Stimulated activated CD8-positive, alpha-beta memory T cell treated with anti-CD3 and anti-CD28 coated beads, Interleukin-12 subunit alpha, Interleukin-12 subunit beta, amount 100 ng/mL, for 1 hour (primary cell): Measurements from ENCODE around the gene C10orf105.

Experiments
- DNase-seq: peaks from one replicate; pipeline ENCODE4 v3.0.0-alpha.2; 2020; ENCODE audit warnings: low read depth

The C10orf105 gene

GRCh38 chr10:71716426-71716825, 3.2 kb downstream of the C10orf105 start:
- DNase-seq, result no peak

DNA sequence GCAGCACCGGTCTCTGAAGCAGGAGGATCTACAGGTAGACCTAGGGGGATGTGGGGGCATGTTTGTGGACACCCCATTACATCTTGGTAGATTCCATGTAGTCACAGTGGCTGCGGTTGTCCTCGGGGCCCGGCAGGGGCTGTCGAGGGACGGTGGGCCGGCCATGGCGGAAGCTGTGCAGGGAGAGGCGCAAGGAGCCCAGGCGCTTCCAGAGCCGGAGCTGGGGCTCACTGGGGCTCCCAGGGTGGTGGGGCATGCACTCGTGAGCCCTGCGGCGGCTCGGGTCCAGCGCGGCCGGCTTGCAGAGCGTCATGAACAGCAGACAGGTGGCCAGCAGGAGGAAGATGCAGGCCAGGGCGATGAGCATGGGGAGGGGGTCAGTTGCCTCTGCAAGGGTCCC, 3.7 kb downstream of the C10orf105 start:
- DNase-seq, result no peak

DNA sequence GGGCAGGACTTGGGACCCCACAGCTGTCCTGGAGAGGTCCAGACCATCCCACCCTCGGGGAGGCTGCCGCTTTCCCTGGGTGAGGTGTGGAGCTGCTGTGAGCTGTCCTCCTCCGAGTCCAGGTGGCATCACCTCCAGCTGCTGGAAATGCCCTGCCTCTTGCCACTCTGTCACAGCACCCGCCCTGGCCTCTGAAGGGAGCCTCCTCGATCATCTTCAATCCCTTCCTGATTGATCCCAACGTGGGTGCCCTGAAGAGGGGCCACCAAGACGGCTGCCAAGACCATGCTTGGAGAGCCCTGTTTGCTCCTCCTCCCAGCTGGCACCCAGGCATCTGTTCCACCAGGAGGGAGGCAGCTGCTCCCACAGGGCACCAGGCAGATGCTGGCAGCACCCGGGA, 4.6 kb downstream of the C10orf105 start:
- no peak for DNase-seq

- DNase-seq, result no peak
These were observed 5.0 kb downstream of the C10orf105 start for GRCh38 chr10:71714592-71714991.

DNA sequence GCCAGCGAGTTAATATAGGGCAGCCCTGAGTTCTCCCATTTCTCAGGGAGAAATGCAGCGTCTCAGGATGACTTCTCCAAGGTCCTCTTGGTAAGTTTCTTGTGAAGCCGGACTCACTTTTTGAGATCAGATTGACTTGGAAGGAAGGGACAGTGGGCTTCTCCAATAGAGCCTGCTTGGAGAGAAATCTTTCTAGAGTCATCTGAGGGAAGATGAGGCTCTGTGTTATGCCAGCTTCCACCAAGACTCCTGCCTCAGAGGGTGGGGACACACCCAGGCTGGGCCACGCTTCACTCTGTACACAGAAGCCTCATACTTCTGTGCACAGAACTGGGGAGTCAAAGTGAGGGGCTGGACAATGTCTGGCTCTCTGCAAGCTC, 5.6 kb downstream of the C10orf105 start:
- no peak for DNase-seq

GRCh38 chr10:71713135-71714030, 6.2 kb downstream of the C10orf105 start:
- DNase-seq, result no peak

DNA sequence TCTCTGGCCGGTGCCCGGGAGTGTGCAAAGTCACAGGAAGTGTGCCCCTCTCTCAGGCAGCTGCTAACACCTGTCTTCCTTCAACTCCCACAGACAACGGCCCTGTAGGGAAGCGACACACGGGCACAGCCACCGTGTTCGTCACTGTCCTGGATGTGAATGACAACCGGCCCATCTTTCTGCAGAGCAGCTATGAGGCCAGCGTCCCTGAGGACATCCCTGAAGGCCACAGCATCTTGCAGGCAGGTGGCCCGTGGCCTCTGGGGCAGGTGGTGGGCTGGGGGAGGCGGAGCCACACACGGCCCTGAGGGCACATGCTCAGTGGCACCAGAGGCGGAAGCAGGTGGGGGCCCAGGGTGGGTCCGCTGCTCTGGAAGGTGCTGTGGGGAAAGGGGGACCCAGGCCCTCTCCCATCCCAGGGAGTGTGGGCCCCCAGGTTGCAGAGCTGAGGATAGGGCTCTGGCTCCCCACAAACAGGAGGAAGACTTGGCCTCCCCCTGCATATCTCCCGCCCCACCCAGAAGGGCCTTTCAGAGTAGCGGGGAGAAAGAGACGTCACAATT, 6.9 kb downstream of the C10orf105 start:
- DNase-seq, result no peak

DNA sequence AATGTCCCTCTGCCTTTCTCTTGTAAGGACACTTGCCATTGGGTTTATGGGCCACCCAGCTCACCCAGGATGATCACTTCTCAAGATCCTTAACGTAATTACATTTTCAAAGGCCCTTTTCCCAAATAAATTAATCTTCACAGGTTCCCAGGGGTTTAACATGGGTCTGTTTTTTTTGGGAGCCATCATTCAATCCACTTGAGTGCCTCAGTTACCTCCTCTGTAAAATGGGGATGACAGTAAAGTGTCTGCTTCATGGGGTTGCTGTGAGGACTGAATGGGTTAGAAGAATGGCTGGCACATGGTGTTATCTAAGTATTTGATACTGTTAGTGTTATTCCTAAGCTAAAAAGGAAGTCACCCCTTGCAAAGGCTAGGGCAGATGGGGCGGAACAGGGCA, 7.4 kb downstream of the C10orf105 start:
- DNase-seq, result no peak

DNA sequence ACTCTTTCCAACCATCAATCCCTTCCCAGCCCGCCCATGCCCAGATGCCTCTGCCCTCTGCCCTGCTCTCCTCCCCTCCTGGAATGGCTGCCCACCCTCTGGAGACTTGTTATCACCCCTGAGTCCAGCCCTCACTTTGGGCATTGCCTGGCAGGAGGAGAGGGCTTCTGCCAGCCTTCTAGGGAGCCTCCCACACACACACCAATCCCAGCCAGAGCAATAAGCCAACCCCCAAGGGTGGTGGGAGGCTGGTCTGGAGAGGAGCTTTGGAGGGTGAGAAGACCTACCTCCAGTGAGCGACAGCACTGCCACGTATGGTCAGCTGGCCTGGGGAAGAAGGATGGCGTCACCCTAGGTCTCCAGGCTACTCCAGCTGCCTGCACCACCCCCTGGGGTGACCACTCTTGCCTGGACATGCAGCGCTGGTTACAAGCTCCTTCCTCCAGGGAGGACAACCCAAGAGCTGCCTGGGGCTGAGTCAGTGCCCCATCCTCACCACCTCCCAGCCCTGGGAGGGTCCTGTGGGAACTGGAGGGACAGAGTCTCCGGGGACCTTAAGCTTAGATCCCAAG, 8.4 kb downstream of the C10orf105 start:
- no peak for DNase-seq

GRCh38 chr10:71710519-71710918, 9.1 kb downstream of the C10orf105 start:
- DNase-seq, result no peak

- DNase-seq, result no peak
These were observed 10.4 kb downstream of the C10orf105 start for GRCh38 chr10:71708897-71709882.

- peak; percentile 33 for DNase-seq
These were observed 11.3 kb downstream of the C10orf105 start for GRCh38 chr10:71708301-71708703.

GRCh38 chr10:71707240-71707789, 12.3 kb downstream of the C10orf105 start:
- DNase-seq, result no peak

DNA sequence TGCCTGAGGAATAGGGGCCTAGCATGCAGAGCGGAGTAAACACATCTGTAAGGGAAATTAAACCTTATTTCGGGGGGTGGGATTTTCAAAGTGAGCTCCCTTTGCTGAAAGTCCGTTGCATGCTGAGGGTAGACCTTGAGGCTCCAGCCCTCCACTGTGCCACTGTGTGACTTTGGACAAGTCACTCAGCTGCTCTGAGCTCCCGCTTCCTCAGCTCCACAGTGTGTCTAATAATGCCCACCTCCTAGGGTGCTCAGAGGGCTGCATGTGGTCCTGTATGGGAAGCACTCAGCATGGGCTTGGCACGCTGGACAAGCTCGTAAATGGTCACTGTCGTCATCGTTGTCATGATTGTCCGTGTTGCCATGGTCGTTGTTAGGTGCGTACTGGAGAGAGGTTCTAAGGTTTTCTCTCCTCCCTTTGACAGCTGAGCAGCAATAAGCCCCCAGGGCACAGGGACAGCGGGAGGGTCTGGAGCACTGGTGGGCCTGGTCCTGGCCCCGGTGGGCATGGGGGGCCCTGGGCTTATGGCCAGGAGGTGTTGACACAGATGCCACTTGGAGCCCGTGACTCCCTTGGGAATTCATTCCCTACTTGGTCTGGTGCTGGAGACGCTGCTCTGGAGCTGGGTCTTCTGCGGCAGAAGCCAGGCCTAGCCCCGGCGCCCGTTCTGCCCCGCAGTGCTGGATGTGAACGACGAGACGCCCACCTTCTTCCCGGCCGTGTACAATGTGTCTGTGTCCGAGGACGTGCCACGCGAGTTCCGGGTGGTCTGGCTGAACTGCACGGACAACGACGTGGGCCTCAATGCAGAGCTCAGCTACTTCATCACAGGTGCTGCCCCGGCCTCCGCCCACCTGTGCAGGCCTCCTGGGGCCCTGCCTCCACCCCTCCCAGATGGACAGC, 13.1 kb downstream of the C10orf105 start:
- DNase-seq, result no peak

- no peak for DNase-seq
These were observed 14.0 kb downstream of the C10orf105 start for GRCh38 chr10:71705582-71705981.

GRCh38 chr10:71704816-71705215, 14.8 kb downstream of the C10orf105 start:
- no peak for DNase-seq

DNA sequence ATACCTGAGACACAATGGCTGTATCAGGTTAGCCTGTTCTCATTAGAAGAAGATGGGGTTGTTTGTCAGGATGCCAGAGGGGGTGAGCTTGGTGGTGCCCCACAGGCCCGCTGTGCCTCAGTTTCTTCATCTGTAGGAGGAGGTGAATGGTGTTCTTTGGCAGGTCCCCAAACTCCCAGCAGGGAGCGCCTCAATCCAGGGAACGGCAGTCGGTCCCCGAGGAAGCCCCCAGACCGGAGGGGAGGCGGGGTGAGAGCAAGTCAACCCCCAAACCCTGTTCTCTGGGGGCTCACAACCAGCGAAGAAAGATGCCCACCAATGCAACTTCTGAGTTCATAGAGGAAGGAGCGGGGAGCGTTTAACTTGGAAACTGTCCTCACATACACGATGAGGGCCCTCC, 16.0 kb downstream of the C10orf105 start:
- DNase-seq, result no peak

DNA sequence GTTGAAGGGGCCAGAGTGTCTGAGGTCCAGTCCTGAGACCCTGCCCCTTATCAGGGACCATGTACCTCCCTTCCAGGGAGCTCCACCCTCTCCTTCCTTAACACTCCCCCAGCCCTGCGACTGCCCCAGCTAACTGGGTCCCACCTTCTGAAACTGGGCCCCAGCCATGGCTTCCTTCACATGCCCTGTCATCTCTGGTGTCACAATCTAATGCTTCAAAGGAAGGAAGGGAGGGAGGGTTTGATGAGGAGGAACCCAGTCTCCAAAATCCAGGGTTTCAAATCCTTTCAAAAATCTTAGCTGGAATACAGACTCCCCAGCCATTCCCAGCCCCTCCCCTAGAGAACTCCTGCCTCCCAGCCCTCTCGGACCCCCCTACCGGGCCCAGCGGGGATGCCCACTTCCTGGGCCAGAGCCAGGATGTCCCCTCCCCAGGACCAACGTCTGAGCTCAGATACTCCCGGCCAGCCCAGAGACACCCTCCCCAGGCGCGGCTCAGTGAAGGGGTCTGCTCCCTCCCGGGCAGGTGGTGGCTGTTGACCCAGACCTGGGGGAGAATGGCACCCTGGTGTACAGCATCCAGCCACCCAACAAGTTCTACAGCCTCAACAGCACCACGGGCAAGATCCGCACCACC, 18.0 kb downstream of the C10orf105 start:
- no peak for DNase-seq

DNA sequence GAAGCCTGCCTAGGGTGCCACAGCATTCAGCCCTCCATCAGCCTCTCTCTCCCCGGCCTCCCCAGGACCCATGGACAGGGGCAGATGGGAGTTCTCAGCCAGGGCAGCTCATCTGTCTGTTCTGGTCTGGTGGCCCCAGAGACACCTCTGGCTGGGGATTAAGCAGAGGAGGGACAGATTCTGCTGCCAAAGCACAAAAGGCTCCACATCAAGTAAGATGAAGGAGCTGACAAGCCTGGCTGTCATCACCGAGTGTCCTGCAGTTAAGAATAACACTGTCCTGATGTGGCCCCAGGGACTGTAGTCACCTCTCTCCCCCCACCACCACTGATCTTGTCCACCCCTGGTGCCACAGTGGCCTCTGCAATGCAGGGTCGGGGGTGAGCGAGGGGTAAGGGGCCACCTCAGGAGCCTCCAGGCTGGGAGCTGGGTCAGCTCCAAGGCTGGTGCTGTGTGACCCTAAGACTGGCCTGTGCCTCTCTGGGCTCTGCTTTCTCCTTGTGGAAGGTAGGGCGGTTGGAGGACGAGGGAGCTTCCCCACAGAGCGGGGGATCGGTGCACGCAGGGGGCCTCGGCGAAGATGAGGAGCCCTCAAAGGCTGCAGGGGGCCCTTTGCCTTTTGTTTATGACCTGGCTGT, 18.7 kb downstream of the C10orf105 start:
- DNase-seq, result no peak

- no peak for DNase-seq
These were observed 20.8 kb downstream of the C10orf105 start for GRCh38 chr10:71698737-71699136.
